Activated CD8-positive, alpha-beta memory T cell treated with anti-CD3 and anti-CD28 coated beads for 36 hours (primary cell): ENCODE results near the gene ACTR5. TPM values are rescaled to one million over a fixed set of nuclear protein-coding genes. Genes with fewer than 3 reads are reported as not detected.
"Not testable (repeated sequence)": the region's sequence is repeated elsewhere in the genome, so short reads cannot be mapped to it uniquely, and the experiment has no call there.

Experiments
- CTCF ChIA-PET: fragments of 350-600 bp; sonication (Branson Sonifier 250); formaldehyde crosslinking; loops from one replicate; lab custom pipeline; 2021; ENCODE audit warnings: antibody characterized with exemption; lab: Charles Lee
- POLR2A ChIA-PET: fragments of 350-600 bp; sonication (Branson Sonifier 250); formaldehyde crosslinking; loops from one replicate; lab custom pipeline; 2021; ENCODE audit warnings: antibody characterized with exemption; lab: Charles Lee
- total RNA-seq, 2 experiments: library from RNA; stranded (reverse); gene quantifications; one replicate each; pipeline ENCODE4 v1.2.3, GENCODE V29; 2021

The ACTR5 gene
- total RNA-seq, 2 experiments from 2014 or later, result 10.2 to 11.2 TPM

GRCh38 chr20:38789503-38790199 is 41.4 kb downstream of the ACTR5 start:
- POLR2A ChIA-PET, result no interaction called here
- CTCF ChIA-PET, result interaction anchor here (0.6 to 2.0 kb wide), 16 partner anchors 10 to 144 kb away, joined by 3 to 11 read pairs (median 4); partner anchors contain the start of gene PPP1R16B

GRCh38 chr20:38790200-38791053 is 42.2 kb downstream of the ACTR5 start:
- POLR2A ChIA-PET, result no interaction called here
- CTCF ChIA-PET, result interaction anchor here (0.6 to 2.0 kb wide), 18 partner anchors 9 to 144 kb away, joined by 3 to 11 read pairs (median 4); partner anchors contain the start of gene PPP1R16B

GRCh38 chr20:38791291-38791690 is 43.0 kb downstream of the ACTR5 start:
- CTCF ChIA-PET, result interaction anchor here (1.0 to 2.0 kb wide), 5 partner anchors 8 to 133 kb away, joined by 4 to 11 read pairs (median 6); partner anchors contain the start of gene PPP1R16B
- POLR2A ChIA-PET, result no interaction called here

GRCh38 chr20:38791940-38792339 is 43.7 kb downstream of the ACTR5 start:
- ChIA-PET POLR2A (no interaction called here), CTCF (interaction anchor here (1.4 to 1.6 kb wide), 2 partner anchors 12 to 103 kb away, joined by 4 to 6 read pairs; no protein-coding TSS in a partner anchor)

GRCh38 chr20:38794057-38794456 is 45.8 kb downstream of the ACTR5 start:
- POLR2A ChIA-PET, CTCF ChIA-PET: not testable (repeated sequence)

- ChIA-PET POLR2A (no interaction called here), CTCF (interaction anchor here (0.6 to 2.7 kb wide), 2 partner anchors 8 to 17 kb away, joined by 4 to 11 read pairs; no protein-coding TSS in a partner anchor)
Observed at GRCh38 chr20:38798266-38798665, 50.0 kb downstream of the ACTR5 start.

- POLR2A ChIA-PET, result interaction anchor here (1.0 kb wide), 1 partner anchor 75 kb away, joined by 3 read pairs; no protein-coding TSS in a partner anchor
- CTCF ChIA-PET, result interaction anchor here (0.6 to 2.7 kb wide), 3 partner anchors 9 to 45 kb away, joined by 3 to 11 read pairs (median 4); no protein-coding TSS in a partner anchor
Observed at GRCh38 chr20:38799203-38799602, 50.9 kb downstream of the ACTR5 start.

- CTCF ChIA-PET, result interaction anchor here (2.7 kb wide), 1 partner anchor 10 kb away, joined by 11 read pairs; no protein-coding TSS in a partner anchor
- POLR2A ChIA-PET, result no interaction called here
Observed at GRCh38 chr20:38800882-38801281, 52.6 kb downstream of the ACTR5 start.

- POLR2A ChIA-PET, result interaction anchor here (2.2 kb wide), 1 partner anchor 70 kb away, joined by 25 read pairs; no protein-coding TSS in a partner anchor
- CTCF ChIA-PET, result interaction anchor here (1.9 kb wide), 2 partner anchors 14 to 39 kb away, joined by 9 to 10 read pairs; no protein-coding TSS in a partner anchor
Observed at GRCh38 chr20:38804221-38804620, 56.0 kb downstream of the ACTR5 start.

GRCh38 chr20:38804682-38805501 is 56.6 kb downstream of the ACTR5 start:
- POLR2A ChIA-PET, result interaction anchor here (0.5 to 2.2 kb wide), 10 partner anchors 30 to 121 kb away, joined by 3 to 25 read pairs (median 5); partner anchors contain the start of gene FAM83D
- CTCF ChIA-PET, result interaction anchor here (1.4 to 5.2 kb wide), 5 partner anchors 15 to 88 kb away, joined by 9 to 41 read pairs (median 10); no protein-coding TSS in a partner anchor

- CTCF ChIA-PET, result interaction anchor here (1.4 to 5.2 kb wide), 5 partner anchors 15 to 87 kb away, joined by 9 to 41 read pairs (median 10); no protein-coding TSS in a partner anchor
- POLR2A ChIA-PET, result interaction anchor here (0.5 to 2.2 kb wide), 11 partner anchors 11 to 121 kb away, joined by 3 to 25 read pairs (median 5); partner anchors contain the start of gene FAM83D
Observed at GRCh38 chr20:38805502-38805957, 57.3 kb downstream of the ACTR5 start, which contains the start of gene PPP1R16B. PPP1R16B (plus strand) TSS chr20:38805697; CDS start chr20:38835926, 30,229 bp downstream.

- CTCF ChIA-PET, result interaction anchor here (1.0 to 5.2 kb wide), 12 partner anchors 10 to 87 kb away, joined by 3 to 41 read pairs (median 6); no protein-coding TSS in a partner anchor
- POLR2A ChIA-PET, result interaction anchor here (0.6 to 2.2 kb wide), 14 partner anchors 10 to 120 kb away, joined by 3 to 25 read pairs (median 4); partner anchors contain the start of gene FAM83D
Observed at GRCh38 chr20:38805958-38806854, 57.9 kb downstream of the ACTR5 start.

GRCh38 chr20:38806855-38807655 is 58.8 kb downstream of the ACTR5 start:
- ChIA-PET POLR2A (interaction anchor here (0.5 to 2.0 kb wide), 7 partner anchors 9 to 92 kb away, joined by 3 to 10 read pairs (median 4); no protein-coding TSS in a partner anchor), CTCF (interaction anchor here (1.0 to 5.2 kb wide), 11 partner anchors 9 to 86 kb away, joined by 3 to 41 read pairs (median 4); no protein-coding TSS in a partner anchor)

GRCh38 chr20:38809942-38810341 is 61.7 kb downstream of the ACTR5 start:
- ChIA-PET POLR2A (interaction anchor here (0.6 to 0.7 kb wide), 2 partner anchors 8 to 10 kb away, joined by 3 to 12 read pairs; no protein-coding TSS in a partner anchor), CTCF (interaction anchor here (0.6 to 5.2 kb wide), 2 partner anchors 20 to 83 kb away, joined by 4 to 41 read pairs; no protein-coding TSS in a partner anchor)

- CTCF ChIA-PET, result interaction anchor here (0.9 to 1.2 kb wide), 2 partner anchors 11 to 32 kb away, joined by 3 to 4 read pairs; no protein-coding TSS in a partner anchor
- POLR2A ChIA-PET, result no interaction called here
Observed at GRCh38 chr20:38810926-38811630, 62.8 kb downstream of the ACTR5 start.
